ENCODE measurements around the gene PPY. TPM values are rescaled to one million over a fixed set of nuclear protein-coding genes. Genes with fewer than 3 reads are reported as not detected.

Gene PPY
- total RNA-seq, 1 donor from 2014 or later = not detected

GRCh38 chr17:43938838-43939182, 3.5 kb downstream of the PPY start:
- TF ChIP-seq CTCF (IDR thresholded peaks at IDR 0.05; ENCODE audit: insufficient read depth, low read length, poor library complexity, severe bottlenecking) = no peak
- no peak for DNase-seq (ENCODE audit: low read depth)

GRCh38 chr17:43936434-43936833, 5.8 kb downstream of the PPY start:
- Histone ChIP-seq H3K4me3 (ENCODE audit: low read depth, low read length) (no peak overlapping the region), H3K36me3 (ENCODE audit: control insufficient read depth, insufficient read depth, low read length) (no peaks in the 10 kb centered on the region), H3K27me3 (ENCODE audit: control insufficient read depth, insufficient read depth, low read length) (peaks cover 22% of the 10 kb centered on the region)
- TF ChIP-seq CTCF (IDR thresholded peaks at IDR 0.05; ENCODE audit: insufficient read depth, low read length, poor library complexity, severe bottlenecking) = no peak
- DNase-seq (ENCODE audit: low read depth) = no peak

More at GRCh38 chr17:43938838-43939182, 3.5 kb downstream of the PPY start:
- H3K36me3 ChIP-seq (ENCODE audit: control insufficient read depth, insufficient read depth, low read length) = no peaks in the 10 kb centered on the region
- H3K4me3 ChIP-seq (ENCODE audit: low read depth, low read length) = no peak overlapping the region
- H3K27me3 ChIP-seq (ENCODE audit: control insufficient read depth, insufficient read depth, low read length) = peaks cover 22% of the 10 kb centered on the region

- DNase-seq (ENCODE audit: low read depth) = no peak
- H3K27me3 ChIP-seq (ENCODE audit: control insufficient read depth, insufficient read depth, low read length) = peaks cover 22% of the 10 kb centered on the region
- no peak overlapping the region for H3K4me3 ChIP-seq (ENCODE audit: low read depth, low read length)
- TF ChIP-seq CTCF (IDR thresholded peaks at IDR 0.05; ENCODE audit: insufficient read depth, low read length, poor library complexity, severe bottlenecking) = no peak
- no peaks in the 10 kb centered on the region for H3K36me3 ChIP-seq (ENCODE audit: control insufficient read depth, insufficient read depth, low read length)
Measured at GRCh38 chr17:43935926-43936261, 6.4 kb downstream of the PPY start.

- TF ChIP-seq CTCF (IDR thresholded peaks at IDR 0.05; ENCODE audit: insufficient read depth, low read length, poor library complexity, severe bottlenecking) = no peak
- Histone ChIP-seq H3K4me3 (ENCODE audit: low read depth, low read length) (no peak overlapping the region), H3K36me3 (ENCODE audit: control insufficient read depth, insufficient read depth, low read length) (no peaks in the 10 kb centered on the region), H3K27me3 (ENCODE audit: control insufficient read depth, insufficient read depth, low read length) (peaks cover 22% of the 10 kb centered on the region)
- DNase-seq (ENCODE audit: low read depth) = no peak
Measured at GRCh38 chr17:43935204-43935925, 6.9 kb downstream of the PPY start.

- TF ChIP-seq CTCF (IDR thresholded peaks at IDR 0.05; ENCODE audit: insufficient read depth, low read length, poor library complexity, severe bottlenecking) = no peak
- Histone ChIP-seq H3K36me3 (ENCODE audit: control insufficient read depth, insufficient read depth, low read length) (no peaks in the 10 kb centered on the region), H3K27me3 (ENCODE audit: control insufficient read depth, insufficient read depth, low read length) (peaks cover 3% of the 10 kb centered on the region), H3K4me3 (ENCODE audit: low read depth, low read length) (no peak overlapping the region)
- no peak for DNase-seq (ENCODE audit: low read depth)
Measured at GRCh38 chr17:43932923-43933322, 9.4 kb downstream of the PPY start.

GRCh38 chr17:43932357-43932756, 9.9 kb downstream of the PPY start:
- Histone ChIP-seq H3K27me3 (ENCODE audit: control insufficient read depth, insufficient read depth, low read length) (no peaks in the 10 kb centered on the region), H3K36me3 (ENCODE audit: control insufficient read depth, insufficient read depth, low read length) (no peaks in the 10 kb centered on the region), H3K4me3 (ENCODE audit: low read depth, low read length) (no peak overlapping the region)
- no peak for TF ChIP-seq CTCF (IDR thresholded peaks at IDR 0.05; ENCODE audit: insufficient read depth, low read length, poor library complexity, severe bottlenecking)
- DNase-seq (ENCODE audit: low read depth) = no peak

Data from kidney epithelial cell (primary cell).